Sigmoid colon (tissue), 7 donors: ENCODE results near the gene COMMD1. TPM values are rescaled to one million over a fixed set of nuclear protein-coding genes. Genes with fewer than 3 reads are reported as not detected.

Source experiments
- DNase-seq: peaks from one replicate; pipeline ENCODE4 v3.0.0-alpha.2; 2019
- H3K27ac ChIP-seq, 4 donors: fragments of 200-600 bp; sonication (generic); one replicate each; pipeline ENCODE4 v1.5.1; 2016 to 2019; ENCODE audit warnings: mild to moderate bottlenecking in 1 of 4
- H3K27me3 ChIP-seq, 3 donors: fragments of 200-600 bp; sonication (generic); one replicate each; pipeline ENCODE4 v1.5.1; 2019; ENCODE audit warnings: mild to moderate bottlenecking in 1 of 3
- H3K36me3 ChIP-seq, 4 donors: fragments of 200-600 bp; sonication (generic); one replicate each; pipeline ENCODE4 v1.5.1; 2016 to 2019
- H3K4me1 ChIP-seq, 4 donors: fragments of 200-600 bp; sonication (generic); one replicate each; pipeline ENCODE4 v1.5.1; 2017 to 2019
- H3K4me3 ChIP-seq, 4 donors: fragments of 200-600 bp; sonication (generic); one replicate each; pipeline ENCODE4 v1.5.1; 2017 to 2019; ENCODE audit warnings: mild to moderate bottlenecking in 2 of 4, moderate library complexity in 1 of 4
- H3K9me3 ChIP-seq, 4 donors: fragments of 200-600 bp in 3 of 4; sonication (generic) in 3 of 4; one replicate each; pipeline versions ENCODE4 v1.5.1 to v1.6.1; 2013 to 2019
- EP300 ChIP-seq, 4 donors: sonication (generic); formaldehyde crosslinking; IDR thresholded peaks; one replicate each; pipeline ENCODE4 v1.6.1; 2017; ENCODE audit warnings: antibody characterized with exemption in 4 of 4
- POLR2A ChIP-seq, 2 donors: fragments of 450-650 bp; IDR thresholded peaks; one replicate each; pipeline ENCODE4 v1.6.1; 2016; ENCODE audit warnings: antibody characterized with exemption in 2 of 2, mild to moderate bottlenecking in 2 of 2, moderate library complexity in 2 of 2
- POLR2AphosphoS5 ChIP-seq, 4 donors: sonication (generic); formaldehyde crosslinking; IDR thresholded peaks; one replicate each; pipeline ENCODE4 v1.6.1; 2017; ENCODE audit warnings: antibody characterized with exemption in 4 of 4
- WGBS, 2 donors: extraction: QIAGEN DNeasy Blood & Tissue Kit; methylation state at CpG; one replicate each; pipeline ENCODE4 v1.1.7; 2013; 5-methylcytosine and 5-hydroxymethylcytosine counted together
- intact Hi-C: fragments of 100-400 bp; cut with DNase I; formaldehyde crosslinking; loops from one replicate; pipeline ENCODE4 v1.15.1; 2023
- polyA plus RNA-seq, 3 donors: library from polyadenylated mRNA; stranded (reverse); fragments of 200-250 nt; gene quantifications; one replicate each; pipeline ENCODE4 v1.2.3, GENCODE V29; 2013
- total RNA-seq, 4 donors: library from RNA; depleted of rRNA; stranded (reverse); fragments of >200 nt; gene quantifications; one replicate each; pipeline ENCODE4 v1.1.0, GENCODE V29; 2016
- TF ChIP-seq, protein P1 (sequence below), 4 experiments: fragments of 450-650 bp in 3 of 4; fragments of 200-600 bp in 1 of 4; IDR thresholded peaks; one replicate each; pipeline ENCODE4 v1.5.1; 2016 to 2019; ENCODE audit warnings: antibody characterized with exemption in 4 of 4, mild to moderate bottlenecking in 3 of 4, moderate library complexity in 2 of 4
- donor health status: healthy with polysubstance abuse.
- donor health status: Bipolar disorder and iron deficiency.
- donor health status: healthy.

Gene COMMD1
- total and polyA plus RNA-seq, 7 donors: 27.2 to 59.2 (median 50.6) TPM

DNA sequence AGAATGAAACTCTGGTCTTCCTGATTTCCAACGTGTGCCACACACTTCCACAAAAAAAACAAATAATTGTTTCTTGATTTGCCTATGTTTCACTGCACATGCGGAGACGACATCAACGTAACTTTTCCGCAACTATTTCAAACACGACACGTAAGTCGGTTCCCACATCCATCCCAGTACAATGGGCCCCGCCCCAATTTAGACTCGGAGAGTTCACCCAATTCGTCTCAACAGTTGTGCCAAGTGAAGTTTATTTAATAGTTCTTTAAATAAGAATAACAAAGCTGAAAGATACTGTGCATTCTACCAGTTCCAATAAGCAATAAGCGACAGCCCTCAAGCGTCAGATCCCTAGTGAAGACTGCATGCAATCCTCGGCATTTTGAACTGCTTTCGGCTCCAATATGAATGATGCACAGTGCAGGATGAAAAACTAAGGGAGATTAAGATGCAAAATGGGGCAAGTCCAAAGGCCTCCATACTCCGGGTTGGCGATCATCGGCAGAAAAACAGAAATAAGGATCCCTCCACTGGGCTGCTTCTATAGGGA is 17.7 kb upstream of the COMMD1 start:
- H3K9me3 ChIP-seq: no peaks in the 10 kb centered on the region
- peak overlapping the region; percentile 75 to 87 (median 82) for H3K4me3 ChIP-seq
- peaks cover 4 to 22% (median 10%) of the 10 kb centered on the region in 4 donors for H3K36me3 ChIP-seq
- H3K27me3 ChIP-seq: no peaks in the 10 kb centered on the region
- H3K4me1 ChIP-seq: peaks cover 0 to 23% (median 17%) of the 10 kb centered on the region in 4 donors
- whole genome bisulfite sequencing, 2 donors: 0% methylated on average over 18 of the region's 18 CpGs
- peak overlapping the region; percentile 94 to 96 (median 96) for H3K27ac ChIP-seq
- intact Hi-C loops: loop anchor here (1.0 kb wide), 1 partner anchor 33 kb away; the partner anchor contains the start of gene FAM161A
- TF ChIP-seq EP300 (IDR thresholded peaks at IDR 0.05) (no peak), POLR2A (IDR thresholded peaks at IDR 0.05) (no peak), POLR2AphosphoS5 (IDR thresholded peaks at IDR 0.05) (no peak)
- TF ChIP-seq, protein P1, sequence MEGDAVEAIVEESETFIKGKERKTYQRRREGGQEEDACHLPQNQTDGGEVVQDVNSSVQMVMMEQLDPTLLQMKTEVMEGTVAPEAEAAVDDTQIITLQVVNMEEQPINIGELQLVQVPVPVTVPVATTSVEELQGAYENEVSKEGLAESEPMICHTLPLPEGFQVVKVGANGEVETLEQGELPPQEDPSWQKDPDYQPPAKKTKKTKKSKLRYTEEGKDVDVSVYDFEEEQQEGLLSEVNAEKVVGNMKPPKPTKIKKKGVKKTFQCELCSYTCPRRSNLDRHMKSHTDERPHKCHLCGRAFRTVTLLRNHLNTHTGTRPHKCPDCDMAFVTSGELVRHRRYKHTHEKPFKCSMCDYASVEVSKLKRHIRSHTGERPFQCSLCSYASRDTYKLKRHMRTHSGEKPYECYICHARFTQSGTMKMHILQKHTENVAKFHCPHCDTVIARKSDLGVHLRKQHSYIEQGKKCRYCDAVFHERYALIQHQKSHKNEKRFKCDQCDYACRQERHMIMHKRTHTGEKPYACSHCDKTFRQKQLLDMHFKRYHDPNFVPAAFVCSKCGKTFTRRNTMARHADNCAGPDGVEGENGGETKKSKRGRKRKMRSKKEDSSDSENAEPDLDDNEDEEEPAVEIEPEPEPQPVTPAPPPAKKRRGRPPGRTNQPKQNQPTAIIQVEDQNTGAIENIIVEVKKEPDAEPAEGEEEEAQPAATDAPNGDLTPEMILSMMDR (IDR thresholded peaks at IDR 0.05): no peak
- DNase-seq: no peak

DNA sequence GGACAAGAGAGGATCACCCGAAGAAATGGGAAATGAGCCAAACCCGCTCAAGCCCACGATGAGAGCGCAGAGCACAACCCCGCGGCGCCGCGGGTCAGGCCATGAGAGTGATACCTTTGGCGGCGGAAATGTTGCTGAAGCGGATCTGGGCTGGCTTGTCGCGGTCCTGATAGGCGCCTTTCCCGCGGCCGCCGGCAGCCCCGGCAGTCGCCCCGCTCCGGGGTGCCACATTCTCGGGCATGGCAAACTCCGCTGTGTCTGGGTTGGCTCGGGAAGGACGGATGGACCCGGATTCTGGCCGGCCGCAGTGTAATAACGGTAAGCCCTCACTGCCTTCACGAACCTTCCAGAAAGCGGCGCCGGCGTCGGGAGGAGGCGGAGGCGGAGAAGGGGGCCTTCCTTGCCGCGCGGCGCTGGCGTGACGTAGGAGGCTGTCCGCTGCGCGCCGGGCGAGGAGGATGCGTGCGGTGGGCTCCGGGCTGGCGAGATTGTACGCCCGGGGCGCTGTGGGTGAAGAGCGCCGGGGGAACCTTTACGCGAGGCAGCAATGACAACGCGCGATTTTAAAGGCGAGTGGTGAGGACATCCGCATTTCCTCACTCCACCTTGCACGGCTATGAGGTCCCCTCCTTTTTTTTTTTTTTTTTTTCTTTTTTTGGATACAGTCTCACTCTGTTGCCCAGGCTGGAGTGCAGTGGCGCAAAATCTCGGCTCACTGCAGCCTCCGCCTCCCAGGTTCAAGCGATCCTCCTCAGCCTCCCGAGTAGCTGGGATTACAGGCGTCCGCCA is 17.0 kb upstream of the COMMD1 start, which contains the start of gene CCT4:
TSS of gene CCT4 (minus strand) at position 390 of the 789 bp plus-strand sequence. CDS start at position 241, 149 bp downstream.
- 1% methylated on average over 74 of the region's 74 CpGs for WGBS, 2 donors

DNA sequence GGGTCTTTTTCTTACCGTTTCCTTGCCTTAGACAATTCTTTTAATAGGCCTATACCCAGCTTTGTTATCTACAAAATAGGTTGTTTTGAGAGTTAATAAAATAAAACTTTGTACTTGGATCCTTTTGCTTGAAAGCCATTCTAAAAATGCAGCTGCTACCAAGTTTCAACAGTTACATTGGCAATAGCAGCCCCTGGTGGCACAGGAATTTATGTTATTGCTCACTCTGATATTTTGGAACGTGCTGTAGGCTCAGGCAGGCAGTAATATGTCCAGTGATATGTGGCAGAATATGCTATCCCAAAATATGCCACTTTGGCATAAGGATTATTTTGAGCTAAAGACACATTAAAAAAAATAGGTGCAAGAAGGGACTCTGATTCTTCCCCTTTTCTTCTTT is 6.7 kb upstream of the COMMD1 start:
- DNase-seq: no peak
- WGBS, 2 donors: 12 to 36% methylated on average over 2 of the region's 2 CpGs
- Histone ChIP-seq H3K36me3 (no peaks in the 10 kb centered on the region), H3K27me3 (no peaks in the 10 kb centered on the region), H3K4me3 (no peak overlapping the region), H3K4me1 (no peaks in the 10 kb centered on the region), H3K9me3 (no peaks in the 10 kb centered on the region), H3K27ac (no peak overlapping the region)
- intact Hi-C loops: no loop called here
- TF ChIP-seq EP300 (IDR thresholded peaks at IDR 0.05) (no peak), POLR2AphosphoS5 (IDR thresholded peaks at IDR 0.05) (no peak), POLR2A (IDR thresholded peaks at IDR 0.05) (no peak)
- TF ChIP-seq, protein P1 (IDR thresholded peaks at IDR 0.05): no peak

More for the DNA sequence above, 17.0 kb upstream of the COMMD1 start, which contains the start of gene CCT4:
- Histone ChIP-seq H3K27ac (peak within 1 kb of the TSS; percentile 94 to 96 (median 96)), H3K9me3 (no peaks in the 10 kb centered on the region), H3K27me3 (no peaks in the 10 kb centered on the region), H3K4me1 (peaks cover 0 to 23% (median 17%) of the 10 kb centered on the region in 4 donors), H3K36me3 (peaks cover 0 to 15% (median 4%) of the 10 kb centered on the region in 4 donors), H3K4me3 (peak within 1 kb of the TSS; percentile 75 to 87 (median 82))
- intact Hi-C loops: loop anchor here (1.0 kb wide), 1 partner anchor 34 kb away; the partner anchor contains the start of gene FAM161A
- TF ChIP-seq EP300 (IDR thresholded peaks at IDR 0.05) (peak in 1 of 4 donors; percentile 86), POLR2A (IDR thresholded peaks at IDR 0.05) (peak; percentile 71), POLR2AphosphoS5 (IDR thresholded peaks at IDR 0.05) (peak; percentile 92 to 97 (median 94))
- TF ChIP-seq, protein P1 (IDR thresholded peaks at IDR 0.05): no peak
- DNase-seq: peak; percentile 93

GRCh38 chr2:61900281-61900680 is 5.2 kb upstream of the COMMD1 start:
- TF ChIP-seq EP300 (IDR thresholded peaks at IDR 0.05) (no peak), POLR2AphosphoS5 (IDR thresholded peaks at IDR 0.05) (no peak), POLR2A (IDR thresholded peaks at IDR 0.05) (no peak)
- TF ChIP-seq, protein P1 (IDR thresholded peaks at IDR 0.05): no peak
- WGBS, 2 donors: 88 to 93% methylated on average over 1 of the region's 1 CpG
- Histone ChIP-seq H3K36me3 (no peaks in the 10 kb centered on the region), H3K4me1 (peaks cover 0 to 6% (median 2%) of the 10 kb centered on the region in 4 donors), H3K27me3 (no peaks in the 10 kb centered on the region), H3K27ac (no peak overlapping the region), H3K9me3 (no peaks in the 10 kb centered on the region), H3K4me3 (no peak overlapping the region)
- intact Hi-C loops: no loop called here
- DNase-seq: no peak
